Measurements from ENCODE around the gene ALKBH5. TPM values are rescaled to one million over a fixed set of nuclear protein-coding genes. Genes with fewer than 3 reads are reported as not detected.

Gene ALKBH5
- total RNA-seq, 1 experiment from 2014 or later, result 97.8 TPM

- Histone ChIP-seq H4K20me1 (ENCODE audit: insufficient read depth) (no peaks in the 10 kb centered on the region), H3K9me2 (ENCODE audit: insufficient read depth) (no peaks in the 10 kb centered on the region), H3K9ac (ENCODE audit: low read length) (no peak overlapping the region), H3K36me3 (ENCODE audit: control insufficient read depth in 1 of 2, insufficient read depth in 2 of 2, low read length in 2 of 2) (peaks cover 40 to 49% of the 10 kb centered on the region in 2 experiments; a peak in 3 of 4 replicates), H3K27me3 (ENCODE audit: insufficient read depth, low read length) (no peaks in the 10 kb centered on the region), H2AFZ (ENCODE audit: low read depth, low read length, poor library complexity, severe bottlenecking) (no peak overlapping the region), H3K4me2 (ENCODE audit: low read length) (no peak overlapping the region), H3K4me1 (ENCODE audit: control insufficient read depth in 1 of 2, insufficient read depth in 2 of 2, low read length in 2 of 2) (peaks cover 6 to 15% of the 10 kb centered on the region in 2 experiments; a peak in 3 of 4 replicates), H3K27ac (ENCODE audit: low read depth, low read length) (no peak overlapping the region), H3K9me3 (ENCODE audit: control insufficient read depth in 1 of 2, insufficient read depth in 1 of 2, low read depth in 1 of 2, low read length in 2 of 2) (no peaks in the 10 kb centered on the region), H3K4me3 (replicated peaks in 1 of 2; ENCODE audit: low read depth in 1 of 2, low read length in 2 of 2) (no peak overlapping the region), H3K79me2 (ENCODE audit: insufficient read depth, low read length) (peaks cover 89% of the 10 kb centered on the region)
- no TSS peak for BruUV-seq (replicated peaks)
- RAD21 ChIA-PET (ENCODE audit: low non-redundant PET in 1 of 2, low total read pairs in 2 of 2, uncharacterized antibody in 2 of 2, unreplicated experiment in 2 of 2), result no interaction called here
- no peak for ATAC-seq
- no peak for DNase-seq (ENCODE audit: low read depth, low spot score)
- no peak for TF ChIP-seq EZH2phosphoT487 (IDR thresholded peaks at IDR 0.05; ENCODE audit: borderline replicate concordance)
- no peak for TF ChIP-seq SP1 (IDR thresholded peaks at IDR 0.05; ENCODE audit: low read depth)
- no peak for TF ChIP-seq RAD21 (IDR thresholded peaks at IDR 0.05; ENCODE audit: low read depth)
- no peak for TF ChIP-seq POLR2A (IDR thresholded peaks at IDR 0.05; ENCODE audit: borderline replicate concordance, extremely low read depth, insufficient read depth, insufficient read length)
- TF ChIP-seq YY1 (IDR thresholded peaks at IDR 0.05; ENCODE audit: extremely low read depth, insufficient replicate concordance, low read depth, low read length), result no peak
- TF ChIP-seq CBX3 (IDR thresholded peaks at IDR 0.05; ENCODE audit: low read depth), result no peak
- no peak for TF ChIP-seq ATF3 (IDR thresholded peaks at IDR 0.05)
- no peak for TF ChIP-seq ELF1 (IDR thresholded peaks at IDR 0.05; ENCODE audit: borderline replicate concordance, low read depth)
- no peak for TF ChIP-seq FOSL1 (IDR thresholded peaks at IDR 0.05; ENCODE audit: low read depth)
- TF ChIP-seq POLR2AphosphoS5 (IDR thresholded peaks at IDR 0.05; ENCODE audit: low read depth, low read length), result no peak
- intact Hi-C loops (cut with micrococcal nuclease), result no loop called here
- CTCF ChIA-PET, result no interaction called here
- POLR2A ChIA-PET, result no interaction called here
Observed at GRCh38 chr17:18198530-18198929, 14.9 kb downstream of the ALKBH5 start.

GRCh38 chr17:18201108-18201507 lies 17.5 kb downstream of the ALKBH5 start:
- RAD21 ChIA-PET (ENCODE audit: low non-redundant PET in 1 of 2, low total read pairs in 2 of 2, uncharacterized antibody in 2 of 2, unreplicated experiment in 2 of 2), result no interaction called here
- Histone ChIP-seq H3K9ac (ENCODE audit: low read length) (no peak overlapping the region), H3K4me3 (replicated peaks in 1 of 2; ENCODE audit: low read depth in 1 of 2, low read length in 2 of 2) (no peak overlapping the region), H3K9me3 (ENCODE audit: control insufficient read depth in 1 of 2, insufficient read depth in 1 of 2, low read depth in 1 of 2, low read length in 2 of 2) (no peaks in the 10 kb centered on the region), H3K27me3 (ENCODE audit: insufficient read depth, low read length) (no peaks in the 10 kb centered on the region), H3K9me2 (ENCODE audit: insufficient read depth) (no peaks in the 10 kb centered on the region), H3K79me2 (ENCODE audit: insufficient read depth, low read length) (peaks cover 89% of the 10 kb centered on the region), H3K4me2 (ENCODE audit: low read length) (no peak overlapping the region), H4K20me1 (ENCODE audit: insufficient read depth) (no peaks in the 10 kb centered on the region), H2AFZ (ENCODE audit: low read depth, low read length, poor library complexity, severe bottlenecking) (no peak overlapping the region), H3K27ac (ENCODE audit: low read depth, low read length) (no peak overlapping the region), H3K4me1 (ENCODE audit: control insufficient read depth in 1 of 2, insufficient read depth in 2 of 2, low read length in 2 of 2) (peaks cover 8 to 17% of the 10 kb centered on the region in 2 experiments; a peak in 3 of 4 replicates), H3K36me3 (ENCODE audit: control insufficient read depth in 1 of 2, insufficient read depth in 2 of 2, low read length in 2 of 2) (peaks cover 34 to 38% of the 10 kb centered on the region in 2 experiments)
- ATAC-seq (no peak), DNase-seq (ENCODE audit: low read depth, low spot score) (no peak)
- CTCF ChIA-PET, result no interaction called here
- intact Hi-C loops (cut with micrococcal nuclease), result no loop called here
- TF ChIP-seq REST (IDR thresholded peaks at IDR 0.05; ENCODE audit: low read depth) (no peak), CEBPB (IDR thresholded peaks at IDR 0.05; ENCODE audit: low read depth) (no peak), ATF3 (IDR thresholded peaks at IDR 0.05) (no peak), JUND (IDR thresholded peaks at IDR 0.05) (no peak), POLR2AphosphoS5 (IDR thresholded peaks at IDR 0.05; ENCODE audit: low read depth, low read length) (no peak)
- BruUV-seq (replicated peaks), result no TSS peak
- POLR2A ChIA-PET, result no interaction called here
